Lower leg skin (tissue), 4 donors: ENCODE data around the gene PLPPR2. TPM values are rescaled to one million over a fixed set of nuclear protein-coding genes. Genes with fewer than 3 reads are reported as not detected.
"Not testable (repeated sequence)": the region's sequence is repeated elsewhere in the genome, so short reads cannot be mapped to it uniquely, and the experiment has no call there.

Experiments used
- DNase-seq, 2 donors: peaks; one replicate each; pipeline ENCODE4 v3.0.0-alpha.2; 2019; ENCODE audit warnings: low spot score in 2 of 2
- H3K4me3 ChIP-seq: fragments of 200-600 bp; sonication (generic); 2 replicates; pipeline ENCODE4 v1.5.1; 2017; ENCODE audit warnings: mild to moderate bottlenecking, low read depth; ENCODE audit not compliant: poor library complexity, severe bottlenecking
- POLR2A ChIP-seq, 2 donors: fragments of 450-650 bp; IDR thresholded peaks; one replicate each; pipeline ENCODE4 v1.6.1; 2016 to 2017; ENCODE audit warnings: antibody characterized with exemption in 2 of 2, mild to moderate bottlenecking in 1 of 2, moderate library complexity in 1 of 2
- WGBS, 2 donors: methylation state at CpG; one replicate each; pipeline ENCODE4 v1.1.5; 2018; 5-methylcytosine and 5-hydroxymethylcytosine counted together
- intact Hi-C: fragments of 100-400 bp; cut with DNase I; formaldehyde crosslinking; loops from one replicate; pipeline ENCODE4 v1.15.0; 2023; ENCODE audit warnings: low total_unique reads
- total RNA-seq, 4 donors: library from RNA; depleted of rRNA; stranded (reverse); fragments of >200 nt; gene quantifications; one replicate each; pipeline ENCODE4 v1.1.0, GENCODE V29; 2016
- TF ChIP-seq, protein P1 (sequence below), 3 donors: fragments of 450-650 bp; IDR thresholded peaks; one replicate each; pipeline ENCODE4 v1.5.1; 2016; ENCODE audit warnings: antibody characterized with exemption in 3 of 3, mild to moderate bottlenecking in 3 of 3, moderate library complexity in 2 of 3

Gene PLPPR2
- total RNA-seq, 4 donors from 2014 or later, result 18.6 to 40.6 (median 29.8) TPM

DNA sequence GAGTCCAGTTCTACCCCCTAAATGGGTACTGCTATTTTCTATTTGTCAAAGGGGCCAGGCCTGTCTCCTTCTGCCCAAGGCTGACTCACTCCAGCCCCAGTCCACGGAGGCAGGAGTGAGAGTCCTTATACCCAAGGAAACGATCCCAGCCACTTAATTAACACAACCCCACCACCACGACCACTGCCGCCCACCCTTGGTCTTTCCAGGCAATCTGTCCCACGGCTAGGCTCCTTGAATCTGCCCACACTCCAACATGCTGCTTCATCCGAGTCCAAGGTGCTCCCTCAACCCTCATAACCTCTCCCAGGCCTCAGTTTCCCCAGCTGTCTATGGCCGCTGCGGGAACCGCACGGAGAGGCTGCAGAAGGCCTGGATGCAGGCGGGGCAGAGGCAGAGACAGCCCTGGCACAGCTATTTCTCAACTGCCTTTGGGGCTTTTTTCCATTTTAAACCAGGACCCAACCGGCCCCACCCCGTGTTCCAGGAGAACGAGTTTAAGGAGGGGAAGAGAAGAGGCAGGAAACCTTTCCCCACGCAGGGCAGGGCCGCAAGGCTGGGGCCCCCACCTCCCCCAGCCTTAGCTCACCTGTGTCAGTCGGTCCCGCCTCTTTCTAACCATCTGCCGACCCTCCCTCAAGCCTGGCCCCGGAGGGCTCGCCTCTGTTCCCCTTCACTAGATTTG is 16.5 kb upstream of the PLPPR2 start:
- 10 to 14% methylated on average over 21 of the region's 21 CpGs for WGBS, 2 donors
- DNase-seq, result no peak
- peak overlapping the region; percentile 84 for H3K4me3 ChIP-seq
- intact Hi-C loops, result no loop called here
- TF ChIP-seq, protein P1, sequence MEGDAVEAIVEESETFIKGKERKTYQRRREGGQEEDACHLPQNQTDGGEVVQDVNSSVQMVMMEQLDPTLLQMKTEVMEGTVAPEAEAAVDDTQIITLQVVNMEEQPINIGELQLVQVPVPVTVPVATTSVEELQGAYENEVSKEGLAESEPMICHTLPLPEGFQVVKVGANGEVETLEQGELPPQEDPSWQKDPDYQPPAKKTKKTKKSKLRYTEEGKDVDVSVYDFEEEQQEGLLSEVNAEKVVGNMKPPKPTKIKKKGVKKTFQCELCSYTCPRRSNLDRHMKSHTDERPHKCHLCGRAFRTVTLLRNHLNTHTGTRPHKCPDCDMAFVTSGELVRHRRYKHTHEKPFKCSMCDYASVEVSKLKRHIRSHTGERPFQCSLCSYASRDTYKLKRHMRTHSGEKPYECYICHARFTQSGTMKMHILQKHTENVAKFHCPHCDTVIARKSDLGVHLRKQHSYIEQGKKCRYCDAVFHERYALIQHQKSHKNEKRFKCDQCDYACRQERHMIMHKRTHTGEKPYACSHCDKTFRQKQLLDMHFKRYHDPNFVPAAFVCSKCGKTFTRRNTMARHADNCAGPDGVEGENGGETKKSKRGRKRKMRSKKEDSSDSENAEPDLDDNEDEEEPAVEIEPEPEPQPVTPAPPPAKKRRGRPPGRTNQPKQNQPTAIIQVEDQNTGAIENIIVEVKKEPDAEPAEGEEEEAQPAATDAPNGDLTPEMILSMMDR (IDR thresholded peaks at IDR 0.05), result no peak
- no peak for TF ChIP-seq POLR2A (IDR thresholded peaks at IDR 0.05)

DNA sequence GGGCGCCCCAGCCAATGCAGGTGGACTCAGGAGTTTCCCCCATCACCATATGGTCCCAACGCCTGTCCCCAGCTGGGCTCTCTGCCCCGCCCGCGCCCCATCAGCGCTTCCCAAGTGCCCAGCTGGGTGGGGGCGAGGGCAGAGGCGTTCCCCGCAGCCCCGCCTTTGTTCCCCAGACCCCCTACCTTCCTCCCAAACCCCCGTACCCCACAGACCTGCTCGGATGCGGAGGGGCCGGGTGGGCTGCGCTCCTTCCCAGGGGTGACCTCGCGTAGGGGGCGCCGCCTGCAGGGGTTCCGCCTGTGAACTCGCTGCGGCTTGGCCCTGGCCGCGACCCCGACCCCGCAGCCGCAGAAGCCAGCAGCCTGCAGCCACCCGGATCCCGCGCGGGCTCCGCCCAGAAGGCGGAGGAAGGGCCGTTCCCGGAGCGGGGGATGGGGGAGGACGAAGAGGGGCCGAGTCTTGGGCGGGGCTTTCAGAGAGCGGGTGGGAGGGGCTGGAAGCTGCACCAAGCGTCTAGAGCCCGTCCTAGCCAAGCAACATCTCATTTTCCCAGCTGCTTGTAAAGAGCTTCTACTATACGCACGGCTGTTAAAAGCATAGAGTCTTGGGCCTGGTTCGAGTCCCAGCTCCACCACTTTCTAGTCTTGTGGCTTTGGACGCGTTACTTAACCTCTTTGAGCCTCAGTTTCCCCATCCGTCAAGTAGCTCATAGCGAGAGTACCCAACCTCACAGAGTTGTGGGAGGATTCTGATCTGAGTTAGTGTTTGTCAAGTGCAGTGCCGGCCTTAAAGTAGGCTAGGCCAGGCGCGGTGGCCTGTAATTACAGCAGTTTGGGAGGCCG is 15.8 kb upstream of the PLPPR2 start, which contains the start of gene RAB3D:
RAB3D (minus strand) TSS at position 404 of the 845 bp plus-strand sequence. CDS start 2,258 bp downstream, outside the sequence.
- intact Hi-C loops, result no loop called here
- TF ChIP-seq, protein P1 (IDR thresholded peaks at IDR 0.05), result no peak
- TF ChIP-seq POLR2A (IDR thresholded peaks at IDR 0.05), result no peak
- peak within 1 kb of the TSS; percentile 84 for H3K4me3 ChIP-seq
- 5 to 8% methylated on average over 37 to 43 of the region's 53 CpGs for WGBS, 2 donors
- DNase-seq, result peak; percentile 91 to 99

DNA sequence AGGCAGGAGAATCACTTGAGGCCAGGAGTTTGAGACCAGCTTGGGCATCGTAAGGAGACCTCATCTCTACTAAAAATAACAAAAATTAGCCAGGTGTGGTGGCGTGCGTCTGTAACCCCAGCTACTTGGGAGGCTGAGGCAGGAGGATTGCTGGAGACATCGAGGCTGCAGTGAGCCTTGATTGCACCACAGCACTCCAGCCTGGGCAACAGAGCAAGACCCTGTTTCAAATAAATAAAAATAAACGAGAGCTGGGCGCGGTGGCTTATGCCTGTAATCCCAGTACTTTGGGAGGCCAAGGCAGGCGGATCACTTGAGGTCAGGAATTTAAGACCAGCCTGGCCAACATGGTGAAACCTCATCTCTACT is 15.1 kb upstream of the PLPPR2 start:
- H3K4me3 ChIP-seq, DNase-seq, intact Hi-C loops: not testable (repeated sequence)
- WGBS, 2 donors, result 81 to 82% methylated on average over 8 of the region's 8 CpGs

DNA sequence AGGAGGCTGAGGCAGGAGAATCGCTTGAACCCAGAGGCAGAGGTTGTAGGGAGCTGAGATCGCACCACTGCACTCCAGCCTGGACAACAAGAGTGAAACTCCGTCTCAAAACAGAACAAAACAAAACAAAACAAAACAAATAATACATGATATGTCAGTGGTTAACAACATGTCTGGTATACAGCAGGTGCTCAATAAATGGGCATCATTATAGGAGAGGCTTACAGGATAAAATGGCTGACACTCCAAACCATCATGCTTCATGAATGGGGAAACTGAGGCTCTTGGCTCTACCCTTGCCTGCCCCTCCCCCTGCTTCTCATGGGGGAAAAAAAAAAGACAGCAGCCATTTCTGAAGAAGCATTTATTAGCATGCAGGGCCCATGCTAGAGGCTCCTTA is 12.8 kb upstream of the PLPPR2 start:
- no peak overlapping the region for H3K4me3 ChIP-seq
- TF ChIP-seq, protein P1 (IDR thresholded peaks at IDR 0.05), result no peak
- no peak for TF ChIP-seq POLR2A (IDR thresholded peaks at IDR 0.05)
- no peak for DNase-seq
- intact Hi-C loops, result no loop called here
- 88 to 91% methylated on average over 3 of the region's 3 CpGs for WGBS, 2 donors

DNA sequence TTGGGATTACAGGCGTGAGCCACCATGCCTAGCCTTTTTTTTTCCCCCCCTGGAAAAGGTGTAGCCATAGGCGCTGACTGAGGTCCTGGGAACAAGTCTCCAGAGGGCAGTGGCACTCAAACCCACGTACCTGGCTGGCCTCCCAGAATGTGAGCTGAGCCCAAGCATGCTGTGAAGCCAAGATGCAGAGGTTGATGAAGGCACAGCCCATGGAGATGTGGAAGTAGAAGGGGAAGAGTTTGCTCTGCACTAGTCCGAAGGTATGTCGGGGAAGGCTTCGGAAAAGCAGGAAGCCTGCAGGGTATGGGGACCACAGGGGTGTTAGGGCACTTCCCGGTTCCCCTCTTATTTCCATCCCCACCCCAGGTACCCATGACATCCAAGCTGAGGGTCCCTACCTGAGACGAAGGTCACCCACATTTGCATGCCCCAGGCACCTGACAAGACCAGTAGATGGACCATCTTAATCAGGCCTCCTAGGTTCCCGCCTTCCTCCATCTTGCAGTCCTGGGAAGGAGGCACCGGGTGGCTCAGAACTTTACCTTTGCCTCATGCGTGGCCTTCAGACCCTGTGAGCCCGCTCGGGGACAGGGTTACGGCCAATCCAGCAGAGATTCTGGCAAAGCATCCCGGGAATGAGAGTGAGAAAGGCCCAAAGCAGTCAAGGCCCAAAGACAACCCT is 10.0 kb upstream of the PLPPR2 start:
- no peak for DNase-seq
- WGBS, 2 donors, result 45 to 46% methylated on average over 15 of the region's 15 CpGs
- intact Hi-C loops, result no loop called here

More for the DNA sequence above, 10.0 kb upstream of the PLPPR2 start:
- TF ChIP-seq, protein P1 (IDR thresholded peaks at IDR 0.05), result no peak
- TF ChIP-seq POLR2A (IDR thresholded peaks at IDR 0.05), result no peak
- H3K4me3 ChIP-seq, result no peak overlapping the region
